ENCODE data around the gene LSM7.
"Not testable (repeated sequence)": the region's sequence is repeated elsewhere in the genome, so short reads cannot be mapped to it uniquely, and the experiment has no call there.

Gene LSM7

GRCh38 chr19:2354670-2355069 lies 26.3 kb upstream of the LSM7 start:
- DNase-seq: no peak

GRCh38 chr19:2353887-2354592 lies 25.7 kb upstream of the LSM7 start:
- no peak for DNase-seq

GRCh38 chr19:2353159-2353886 lies 24.9 kb upstream of the LSM7 start:
- no peak for DNase-seq

- DNase-seq: no peak
Measured at GRCh38 chr19:2352121-2352520, 23.7 kb upstream of the LSM7 start.

- DNase-seq: no peak
Measured at GRCh38 chr19:2351591-2351990, 23.2 kb upstream of the LSM7 start.

- DNase-seq: no peak
Measured at GRCh38 chr19:2350656-2351055, 22.3 kb upstream of the LSM7 start.

GRCh38 chr19:2349818-2350217 lies 21.4 kb upstream of the LSM7 start:
- not testable (repeated sequence) for DNase-seq

- peak; percentile 90 for DNase-seq
Measured at GRCh38 chr19:2345794-2346663, 17.6 kb upstream of the LSM7 start.

GRCh38 chr19:2345076-2345475 lies 16.7 kb upstream of the LSM7 start:
- DNase-seq: no peak

- DNase-seq: no peak
Measured at GRCh38 chr19:2344381-2344870, 16.0 kb upstream of the LSM7 start.

GRCh38 chr19:2343289-2343982 lies 15.1 kb upstream of the LSM7 start:
- no peak for DNase-seq

GRCh38 chr19:2342656-2343288 lies 14.4 kb upstream of the LSM7 start:
- DNase-seq: no peak

GRCh38 chr19:2341982-2342381 lies 13.6 kb upstream of the LSM7 start:
- no peak for DNase-seq

- no peak for DNase-seq
Measured at GRCh38 chr19:2341244-2341751, 12.9 kb upstream of the LSM7 start.

- no peak for DNase-seq
Measured at GRCh38 chr19:2340496-2341243, 12.3 kb upstream of the LSM7 start.

- DNase-seq: no peak
Measured at GRCh38 chr19:2339644-2340310, 11.4 kb upstream of the LSM7 start.

- DNase-seq: no peak
Measured at GRCh38 chr19:2338751-2339643, 10.6 kb upstream of the LSM7 start.

- DNase-seq: no peak
Measured at GRCh38 chr19:2338055-2338615, 9.7 kb upstream of the LSM7 start.

GRCh38 chr19:2337329-2337707 lies 8.9 kb upstream of the LSM7 start:
- DNase-seq: no peak
